ENCODE measurements around the gene MBD6. TPM values are rescaled to one million over a fixed set of nuclear protein-coding genes. Genes with fewer than 3 reads are reported as not detected.

Gene MBD6
- total and polyA plus RNA-seq, 4 donors, result 9.4 to 74.0 (median 40.7) TPM

- peaks cover 89% of the 10 kb centered on the region for H3K36me3 ChIP-seq (ENCODE audit: control insufficient read depth, insufficient read depth, low read length)
- no peak overlapping the region for H3K27ac ChIP-seq (ENCODE audit: low read depth, low read length)
Measured at GRCh38 chr12:57571926-57572762, 49.5 kb downstream of the MBD6 start.

GRCh38 chr12:57574795-57575194 is 52.2 kb downstream of the MBD6 start:
- 96% methylated on average over 3 of the region's 10 CpGs for WGBS (ENCODE audit: insufficient coverage)
- Histone ChIP-seq H3K27ac (ENCODE audit: low read depth, low read length) (no peak overlapping the region), H3K4me1 (ENCODE audit: control insufficient read depth, insufficient read depth, low read length) (no peaks in the 10 kb centered on the region), H3K4me3 (ENCODE audit: low read depth, low read length) (no peak overlapping the region), H3K36me3 (ENCODE audit: control insufficient read depth, insufficient read depth, low read length) (peaks cover 88% of the 10 kb centered on the region), H3K27me3 (ENCODE audit: control insufficient read depth, insufficient read depth, low read length) (no peaks in the 10 kb centered on the region), H3K9me3 (ENCODE audit: control insufficient read depth, insufficient read depth, low read length) (no peaks in the 10 kb centered on the region)
- no peak for DNase-seq (ENCODE audit: low read depth in 4 of 6, low spot score in 6 of 6)

More at GRCh38 chr12:57571926-57572762, 49.5 kb downstream of the MBD6 start:
- 98% methylated on average over 12 of the region's 12 CpGs for WGBS (ENCODE audit: insufficient coverage)
- no peaks in the 10 kb centered on the region for H3K9me3 ChIP-seq (ENCODE audit: control insufficient read depth, insufficient read depth, low read length)
- H3K4me3 ChIP-seq (ENCODE audit: low read depth, low read length), result no peak overlapping the region
- H3K4me1 ChIP-seq (ENCODE audit: control insufficient read depth, insufficient read depth, low read length), result no peaks in the 10 kb centered on the region
- no peaks in the 10 kb centered on the region for H3K27me3 ChIP-seq (ENCODE audit: control insufficient read depth, insufficient read depth, low read length)
- no peak for DNase-seq (ENCODE audit: low read depth in 4 of 6, low spot score in 6 of 6)

- Histone ChIP-seq H3K36me3 (ENCODE audit: control insufficient read depth, insufficient read depth, low read length) (peaks cover 87% of the 10 kb centered on the region), H3K4me1 (ENCODE audit: control insufficient read depth, insufficient read depth, low read length) (no peaks in the 10 kb centered on the region), H3K27ac (ENCODE audit: low read depth, low read length) (no peak overlapping the region), H3K4me3 (ENCODE audit: low read depth, low read length) (no peak overlapping the region), H3K9me3 (ENCODE audit: control insufficient read depth, insufficient read depth, low read length) (no peaks in the 10 kb centered on the region), H3K27me3 (ENCODE audit: control insufficient read depth, insufficient read depth, low read length) (no peaks in the 10 kb centered on the region)
- no peak for DNase-seq (ENCODE audit: low read depth in 4 of 6, low spot score in 6 of 6)
- WGBS (ENCODE audit: insufficient coverage), result 96% methylated on average over 11 of the region's 12 CpGs
Measured at GRCh38 chr12:57575771-57576612, 53.4 kb downstream of the MBD6 start.

- no peak for DNase-seq (ENCODE audit: low read depth in 4 of 6, low spot score in 6 of 6)
- no peaks in the 10 kb centered on the region for H3K4me1 ChIP-seq (ENCODE audit: control insufficient read depth, insufficient read depth, low read length)
- no peaks in the 10 kb centered on the region for H3K27me3 ChIP-seq (ENCODE audit: control insufficient read depth, insufficient read depth, low read length)
- H3K27ac ChIP-seq (ENCODE audit: low read depth, low read length), result no peak overlapping the region
- H3K36me3 ChIP-seq (ENCODE audit: control insufficient read depth, insufficient read depth, low read length), result peaks cover 87% of the 10 kb centered on the region
- H3K4me3 ChIP-seq (ENCODE audit: low read depth, low read length), result no peak overlapping the region
- WGBS (ENCODE audit: insufficient coverage), result 94% methylated on average over 8 of the region's 9 CpGs
- no peaks in the 10 kb centered on the region for H3K9me3 ChIP-seq (ENCODE audit: control insufficient read depth, insufficient read depth, low read length)
Measured at GRCh38 chr12:57576613-57577160, 54.1 kb downstream of the MBD6 start.

- Histone ChIP-seq H3K4me3 (ENCODE audit: low read depth, low read length) (no peak overlapping the region), H3K27me3 (ENCODE audit: control insufficient read depth, insufficient read depth, low read length) (no peaks in the 10 kb centered on the region), H3K4me1 (ENCODE audit: control insufficient read depth, insufficient read depth, low read length) (no peaks in the 10 kb centered on the region), H3K9me3 (ENCODE audit: control insufficient read depth, insufficient read depth, low read length) (no peaks in the 10 kb centered on the region), H3K27ac (ENCODE audit: low read depth, low read length) (no peak overlapping the region), H3K36me3 (ENCODE audit: control insufficient read depth, insufficient read depth, low read length) (peaks cover 76% of the 10 kb centered on the region)
- DNase-seq (ENCODE audit: low read depth in 4 of 6, low spot score in 6 of 6), result no peak
- WGBS (ENCODE audit: insufficient coverage), result 80% methylated on average over 6 of the region's 12 CpGs
Measured at GRCh38 chr12:57577981-57578758, 55.5 kb downstream of the MBD6 start.

GRCh38 chr12:57579011-57579410 is 56.4 kb downstream of the MBD6 start:
- H3K27ac ChIP-seq (ENCODE audit: low read depth, low read length), result no peak overlapping the region
- peaks cover 71% of the 10 kb centered on the region for H3K36me3 ChIP-seq (ENCODE audit: control insufficient read depth, insufficient read depth, low read length)

More at GRCh38 chr12:57579011-57579410, 56.4 kb downstream of the MBD6 start:
- no peaks in the 10 kb centered on the region for H3K9me3 ChIP-seq (ENCODE audit: control insufficient read depth, insufficient read depth, low read length)
- no peaks in the 10 kb centered on the region for H3K4me1 ChIP-seq (ENCODE audit: control insufficient read depth, insufficient read depth, low read length)
- DNase-seq (ENCODE audit: low read depth in 4 of 6, low spot score in 6 of 6), result no peak
- no peak overlapping the region for H3K4me3 ChIP-seq (ENCODE audit: low read depth, low read length)
- H3K27me3 ChIP-seq (ENCODE audit: control insufficient read depth, insufficient read depth, low read length), result no peaks in the 10 kb centered on the region
- WGBS (ENCODE audit: insufficient coverage), result 70% methylated on average over 1 of the region's 2 CpGs

Small RNA genes lying within 50 kb of the gene (small RNA-seq; reads per million reads assigned to genes)
- not detected for gene MIR616 (ENCODE audit: low replicate concordance)

Other genes starting within 250 kb of the MBD6 start
- gene R3HDM2, start 91.8 kb upstream of the MBD6 start, total RNA-seq, result 10 to 100 TPM; 42.7 to 46.4 TPM
- gene R3HDM2, start 91.8 kb upstream of the MBD6 start, polyA plus RNA-seq (ENCODE audit: insufficient read length in 2 of 2), result 10 to 100 TPM; 83.9 to 98.2 TPM
- gene INHBC, start 88.0 kb upstream of the MBD6 start, total RNA-seq, result not detected
- gene INHBC, start 88.0 kb upstream of the MBD6 start, polyA plus RNA-seq (ENCODE audit: insufficient read length in 2 of 2), result under 1 TPM; 0.13 to 0.15 TPM
- gene INHBE, start 67.5 kb upstream of the MBD6 start, total RNA-seq, result not detected
- gene INHBE, start 67.5 kb upstream of the MBD6 start, polyA plus RNA-seq (ENCODE audit: insufficient read length in 2 of 2), result under 1 TPM; 0.23 to 0.51 TPM
- 1 to 10 TPM; 2.6 to 5.4 TPM for gene GLI1, start 63.0 kb upstream of the MBD6 start, total RNA-seq
- gene GLI1, start 63.0 kb upstream of the MBD6 start, polyA plus RNA-seq (ENCODE audit: insufficient read length in 2 of 2), result 1 to 10 TPM; 8.5 to 9.2 TPM
- 1 to 10 TPM; 4.8 to 5.6 TPM for gene ARHGAP9, start 43.0 kb upstream of the MBD6 start, total RNA-seq
- gene ARHGAP9, start 43.0 kb upstream of the MBD6 start, polyA plus RNA-seq (ENCODE audit: insufficient read length in 2 of 2), result 1 to 10 TPM; 5.0 to 6.5 TPM
- 100 to 1,000 TPM in 1 of 2 donors, 10 to 100 TPM in 1; 68.6 to 115 TPM for gene MARS1, start 34.8 kb upstream of the MBD6 start, total RNA-seq
- 100 to 1,000 TPM; 171 to 203 TPM for gene MARS1, start 34.8 kb upstream of the MBD6 start, polyA plus RNA-seq (ENCODE audit: insufficient read length in 2 of 2)
- 10 to 100 TPM; 19.9 to 46.7 TPM for gene DDIT3, start 2.3 kb upstream of the MBD6 start, total RNA-seq
- 10 to 100 TPM; 25.3 to 29.4 TPM for gene DDIT3, start 2.3 kb upstream of the MBD6 start, polyA plus RNA-seq (ENCODE audit: insufficient read length in 2 of 2)
- 100 to 1,000 TPM; 125 to 162 TPM for gene DCTN2, start 24.4 kb downstream of the MBD6 start, total RNA-seq
- 100 to 1,000 TPM; 232 to 246 TPM for gene DCTN2, start 24.4 kb downstream of the MBD6 start, polyA plus RNA-seq (ENCODE audit: insufficient read length in 2 of 2)
- gene KIF5A, start 27.2 kb downstream of the MBD6 start, total RNA-seq, result 100 to 1,000 TPM in 1 of 2 donors, 10 to 100 TPM in 1; 34.8 to 101 TPM
- 100 to 1,000 TPM; 188 to 224 TPM for gene KIF5A, start 27.2 kb downstream of the MBD6 start, polyA plus RNA-seq (ENCODE audit: insufficient read length in 2 of 2)
- gene PIP4K2C, start 68.4 kb downstream of the MBD6 start, total RNA-seq, result 10 to 100 TPM; 12.5 to 19.9 TPM
- 10 to 100 TPM; 19.0 to 20.7 TPM for gene PIP4K2C, start 68.4 kb downstream of the MBD6 start, polyA plus RNA-seq (ENCODE audit: insufficient read length in 2 of 2)
- 10 to 100 TPM; 36.2 to 66.3 TPM for gene DTX3, start 82.0 kb downstream of the MBD6 start, total RNA-seq
- gene DTX3, start 82.0 kb downstream of the MBD6 start, polyA plus RNA-seq (ENCODE audit: insufficient read length in 2 of 2), result 100 to 1,000 TPM; 144 to 162 TPM
- gene ARHGEF25, start 88.6 kb downstream of the MBD6 start, total RNA-seq, result 10 to 100 TPM; 27.2 to 42.4 TPM
- gene ARHGEF25, start 88.6 kb downstream of the MBD6 start, polyA plus RNA-seq (ENCODE audit: insufficient read length in 2 of 2), result 10 to 100 TPM; 47.7 to 61.9 TPM
- gene B4GALNT1, start 110.4 kb downstream of the MBD6 start, total RNA-seq, result 10 to 100 TPM; 11.7 to 19.7 TPM
- gene B4GALNT1, start 110.4 kb downstream of the MBD6 start, polyA plus RNA-seq (ENCODE audit: insufficient read length in 2 of 2), result 10 to 100 TPM; 45.7 to 50.0 TPM
- gene OS9, start 171.3 kb downstream of the MBD6 start, total RNA-seq, result 100 to 1,000 TPM; 140 to 261 TPM
- 100 to 1,000 TPM; 178 to 203 TPM for gene OS9, start 171.3 kb downstream of the MBD6 start, polyA plus RNA-seq (ENCODE audit: insufficient read length in 2 of 2)
- gene AGAP2, start 215.9 kb downstream of the MBD6 start, total RNA-seq, result 10 to 100 TPM; 13.0 to 27.5 TPM
- 100 to 1,000 TPM; 109 to 120 TPM for gene AGAP2, start 215.9 kb downstream of the MBD6 start, polyA plus RNA-seq (ENCODE audit: insufficient read length in 2 of 2)
- gene TSPAN31, start 222.2 kb downstream of the MBD6 start, total RNA-seq, result 10 to 100 TPM; 56.0 to 64.0 TPM
- 10 to 100 TPM; 72.6 to 86.5 TPM for gene TSPAN31, start 222.2 kb downstream of the MBD6 start, polyA plus RNA-seq (ENCODE audit: insufficient read length in 2 of 2)
- gene CDK4, start 229.5 kb downstream of the MBD6 start, total RNA-seq, result 100 to 1,000 TPM in 1 of 2 donors, 10 to 100 TPM in 1; 62.9 to 116 TPM
- 100 to 1,000 TPM; 138 to 142 TPM for gene CDK4, start 229.5 kb downstream of the MBD6 start, polyA plus RNA-seq (ENCODE audit: insufficient read length in 2 of 2)
- 10 to 100 TPM; 13.0 to 13.3 TPM for gene MARCHF9, start 232.3 kb downstream of the MBD6 start, total RNA-seq
- 10 to 100 TPM; 43.6 to 47.7 TPM for gene MARCHF9, start 232.3 kb downstream of the MBD6 start, polyA plus RNA-seq (ENCODE audit: insufficient read length in 2 of 2)
- under 1 TPM in 1 of 2 donors, not detected in 1; 0.72 TPM for gene CYP27B1, start 244.3 kb downstream of the MBD6 start, total RNA-seq
- 1 to 10 TPM; 1.4 to 1.9 TPM for gene CYP27B1, start 244.3 kb downstream of the MBD6 start, polyA plus RNA-seq (ENCODE audit: insufficient read length in 2 of 2)
- gene METTL1, start 249.3 kb downstream of the MBD6 start, total RNA-seq, result 10 to 100 TPM in 1 of 2 donors, 1 to 10 TPM in 1; 4.1 to 11.6 TPM
- gene METTL1, start 249.3 kb downstream of the MBD6 start, polyA plus RNA-seq (ENCODE audit: insufficient read length in 2 of 2), result 10 to 100 TPM; 12.7 to 17.6 TPM
- 1 to 10 TPM; 5.5 to 6.1 TPM for gene EEF1AKMT3, start 249.8 kb downstream of the MBD6 start, total RNA-seq
- gene EEF1AKMT3, start 249.8 kb downstream of the MBD6 start, polyA plus RNA-seq (ENCODE audit: insufficient read length in 2 of 2), result 1 to 10 TPM; 4.7 to 6.0 TPM